Fibroblast of lung (primary cell): ENCODE results near the gene CMTM4.

Experiments used
- EZH2 ChIP-seq: IDR thresholded peaks from 2 replicates; pipeline ENCODE4 v1.5.1; 2012; ENCODE audit warnings: low read length, control low read depth, mild to moderate bottlenecking; ENCODE audit errors: missing control alignments
- TF ChIP-seq, protein P1 (sequence below), 2 donors: IDR thresholded peaks in 1 of 2; conservative IDR thresholded peaks in 1 of 2; 1 replicate in 1 of 2; 2 replicates in 1 of 2; pipeline ENCODE4 v1.5.1; 2011 to 2012; ENCODE audit warnings: low read length in 2 of 2, control low read depth in 1 of 2, inconsistent platforms in 1 of 2, low read depth in 1 of 2, mild to moderate bottlenecking in 1 of 2

DNA sequence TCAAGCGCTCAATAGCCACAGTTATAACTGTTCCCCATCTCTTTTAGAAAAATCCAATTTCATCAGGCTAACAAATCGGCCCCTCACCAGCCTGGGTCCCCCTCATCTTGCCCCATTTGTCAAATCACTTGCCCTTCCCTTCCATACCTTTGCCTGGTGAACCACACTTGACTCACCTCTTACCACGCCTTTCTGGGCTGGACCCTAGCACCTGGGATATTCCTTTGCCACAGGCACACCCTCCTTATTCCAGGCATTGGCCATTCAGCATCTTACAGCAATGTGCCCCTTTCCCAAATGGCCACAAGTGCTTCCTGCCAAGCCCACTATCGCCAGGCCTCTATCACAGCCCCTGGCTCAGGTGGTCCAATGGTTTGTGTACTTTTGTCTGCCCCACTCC lies 14.9 kb downstream of the CMTM4 start:
- no peak for TF ChIP-seq EZH2
- TF ChIP-seq, protein P1, sequence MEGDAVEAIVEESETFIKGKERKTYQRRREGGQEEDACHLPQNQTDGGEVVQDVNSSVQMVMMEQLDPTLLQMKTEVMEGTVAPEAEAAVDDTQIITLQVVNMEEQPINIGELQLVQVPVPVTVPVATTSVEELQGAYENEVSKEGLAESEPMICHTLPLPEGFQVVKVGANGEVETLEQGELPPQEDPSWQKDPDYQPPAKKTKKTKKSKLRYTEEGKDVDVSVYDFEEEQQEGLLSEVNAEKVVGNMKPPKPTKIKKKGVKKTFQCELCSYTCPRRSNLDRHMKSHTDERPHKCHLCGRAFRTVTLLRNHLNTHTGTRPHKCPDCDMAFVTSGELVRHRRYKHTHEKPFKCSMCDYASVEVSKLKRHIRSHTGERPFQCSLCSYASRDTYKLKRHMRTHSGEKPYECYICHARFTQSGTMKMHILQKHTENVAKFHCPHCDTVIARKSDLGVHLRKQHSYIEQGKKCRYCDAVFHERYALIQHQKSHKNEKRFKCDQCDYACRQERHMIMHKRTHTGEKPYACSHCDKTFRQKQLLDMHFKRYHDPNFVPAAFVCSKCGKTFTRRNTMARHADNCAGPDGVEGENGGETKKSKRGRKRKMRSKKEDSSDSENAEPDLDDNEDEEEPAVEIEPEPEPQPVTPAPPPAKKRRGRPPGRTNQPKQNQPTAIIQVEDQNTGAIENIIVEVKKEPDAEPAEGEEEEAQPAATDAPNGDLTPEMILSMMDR (conservative IDR thresholded peaks at IDR 0.05 in 1 of 2, IDR thresholded peaks at IDR 0.05 in 1 of 2; ENCODE audit: low read depth in 1 of 2, low read length in 2 of 2) = no peak
